NCI-H2227 (cell line): Measurements from ENCODE around the gene SLC47A2.
A peak's percentile ranks its signal among the peaks of the same experiment; 100 is the strongest.

Experiments used
- DNase-seq: peaks from one replicate; lab custom pipeline; 2025; ENCODE audit not compliant: unreplicated experiment; lab: John Stamatoyannopoulos, UW

Gene SLC47A2

GRCh38 chr17:19747829-19748806 lies 31.7 kb upstream of the SLC47A2 start, which contains the start of gene ALDH3A1:
Gene ALDH3A1 (minus strand): TSS chr17:19748298. CDS start chr17:19745129, 3,169 bp downstream.
- no peak for DNase-seq

- no peak for DNase-seq
Observed at GRCh38 chr17:19747159-19747719, 30.9 kb upstream of the SLC47A2 start.

DNA sequence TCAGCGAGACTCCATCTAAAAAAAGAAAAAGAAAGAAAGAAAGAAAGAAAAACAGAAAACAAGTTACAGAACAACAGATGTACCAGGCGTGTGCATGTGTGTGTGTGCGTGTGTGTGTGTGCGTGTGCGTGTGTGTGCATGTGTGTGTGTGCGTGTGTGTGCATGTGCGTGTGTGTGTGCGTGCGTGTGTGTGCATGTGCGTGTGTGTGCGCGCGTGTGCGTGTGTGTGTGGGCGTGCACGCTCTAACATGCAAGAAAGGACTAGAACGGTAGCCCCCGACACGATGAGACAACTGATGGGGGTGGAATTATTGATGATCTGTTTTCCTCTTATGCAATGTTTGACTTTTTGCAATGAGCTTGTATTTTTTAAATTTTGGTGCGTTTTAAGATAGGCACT lies 30.1 kb upstream of the SLC47A2 start:
- DNase-seq: no peak

DNA sequence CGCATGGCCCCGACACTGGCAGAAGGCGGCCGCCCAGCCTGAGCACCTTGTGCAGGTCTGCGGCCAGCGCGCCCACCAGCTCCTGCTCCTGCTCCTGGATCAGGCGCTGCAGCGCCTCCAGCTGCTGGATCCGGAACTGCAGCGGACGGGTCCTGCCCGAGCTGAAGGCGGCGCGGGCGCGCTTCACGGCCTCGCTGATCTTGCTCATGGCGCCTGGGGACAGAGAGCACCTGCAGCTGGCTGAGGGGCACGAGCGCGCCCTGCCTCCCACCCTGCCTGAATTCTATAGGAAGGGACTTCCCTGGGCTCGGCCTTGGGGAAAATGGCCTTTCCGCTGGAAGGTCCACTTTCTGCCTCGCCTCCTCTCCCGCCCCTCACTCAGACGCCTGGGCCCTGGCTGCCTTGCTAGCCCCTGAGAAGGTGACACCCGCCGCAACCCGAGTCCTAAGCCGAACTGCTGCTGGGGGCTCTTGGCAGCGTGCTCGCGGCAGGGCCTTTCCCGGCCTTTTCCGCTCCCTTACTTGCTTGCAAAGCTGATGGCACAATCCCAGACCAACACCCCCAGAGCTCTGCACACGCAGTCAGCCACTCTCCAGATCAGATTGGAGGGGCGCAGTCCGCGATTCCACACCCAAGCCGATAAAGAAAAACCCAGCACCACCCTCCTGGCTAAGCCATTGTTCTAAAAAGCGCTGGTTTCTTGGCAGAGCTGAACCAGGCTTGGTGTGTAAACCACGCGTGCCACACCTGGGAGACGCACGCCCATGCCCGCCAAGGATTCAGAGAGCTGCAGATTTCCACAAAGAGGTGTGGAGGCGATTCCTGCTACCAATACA lies 28.8 kb upstream of the SLC47A2 start:
- peak; percentile 88 for DNase-seq

GRCh38 chr17:19744492-19744891 lies 28.1 kb upstream of the SLC47A2 start:
- no peak for DNase-seq

GRCh38 chr17:19743101-19744100 lies 27.0 kb upstream of the SLC47A2 start:
- DNase-seq: no peak

DNA sequence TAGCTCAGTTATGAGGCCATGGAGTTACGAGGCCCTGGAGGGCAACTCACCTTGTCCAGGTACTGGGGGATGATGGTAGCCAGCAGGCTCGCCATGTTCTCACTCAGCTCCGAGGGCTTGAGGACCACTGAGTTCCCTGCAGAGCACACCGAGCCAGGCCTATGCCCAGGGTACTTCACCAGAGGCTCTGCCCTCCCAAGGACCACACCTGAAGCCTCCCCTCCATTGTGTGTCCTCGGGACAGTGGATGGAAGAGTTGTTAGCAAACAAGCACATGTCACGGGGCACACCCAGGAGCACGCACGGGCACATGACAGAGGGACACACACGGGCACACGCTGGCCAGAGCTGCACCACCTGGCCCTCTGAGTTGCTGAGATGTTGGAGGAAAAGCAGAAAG lies 26.1 kb upstream of the SLC47A2 start:
- DNase-seq: no peak

DNA sequence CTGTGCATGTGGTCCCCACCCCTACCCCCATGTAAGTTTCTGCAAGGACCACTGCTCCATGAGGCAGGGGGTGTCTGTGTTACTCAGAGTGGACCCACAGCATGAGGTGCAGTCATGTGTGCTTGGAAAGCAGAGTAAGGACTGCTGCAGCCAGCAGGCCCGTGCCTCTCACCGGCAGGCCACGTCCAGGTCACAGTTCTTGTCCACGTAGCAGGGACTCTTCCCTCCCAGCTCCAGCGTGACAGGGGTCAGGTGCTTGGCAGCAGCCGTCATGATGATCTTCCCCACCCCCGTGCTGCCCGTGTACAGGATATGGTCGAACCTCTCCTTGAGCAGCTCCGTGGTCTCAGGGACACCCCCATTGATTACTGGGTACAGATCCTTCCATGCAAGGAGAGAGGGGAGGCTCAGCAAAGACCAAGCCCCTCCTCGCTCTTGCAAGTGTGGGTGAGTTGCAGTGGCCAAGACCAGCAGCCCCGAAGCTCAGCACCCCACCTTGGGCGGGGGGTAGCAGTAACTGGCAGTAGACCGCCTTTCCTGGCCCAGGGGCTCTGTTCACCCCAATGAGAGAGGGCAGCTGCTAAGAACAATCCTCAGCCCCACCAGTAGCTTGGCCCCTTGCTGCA lies 25.6 kb upstream of the SLC47A2 start:
- no peak for DNase-seq

DNA sequence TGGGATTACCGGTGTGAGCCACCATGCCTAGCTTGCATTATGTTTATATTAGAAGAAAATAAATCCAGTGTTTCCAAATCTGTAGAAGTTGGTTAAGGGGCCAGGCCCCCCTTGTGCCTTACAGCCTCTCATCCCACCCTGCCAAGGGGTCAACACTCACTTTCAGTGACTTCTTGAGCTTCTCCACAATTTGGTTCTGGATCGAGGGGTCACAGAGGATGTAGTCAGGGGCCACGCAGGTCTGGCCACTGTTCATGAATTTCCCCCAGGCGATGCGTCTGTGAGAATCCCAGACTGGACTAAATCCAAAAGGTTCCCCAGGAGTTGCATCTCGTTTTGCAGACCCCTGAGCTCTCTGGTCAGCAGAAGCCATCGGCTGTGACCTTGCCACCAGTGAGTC lies 24.5 kb upstream of the SLC47A2 start:
- DNase-seq: no peak

GRCh38 chr17:19739241-19740201 lies 23.1 kb upstream of the SLC47A2 start:
- DNase-seq: no peak

GRCh38 chr17:19738757-19739156 lies 22.4 kb upstream of the SLC47A2 start:
- DNase-seq: no peak

DNA sequence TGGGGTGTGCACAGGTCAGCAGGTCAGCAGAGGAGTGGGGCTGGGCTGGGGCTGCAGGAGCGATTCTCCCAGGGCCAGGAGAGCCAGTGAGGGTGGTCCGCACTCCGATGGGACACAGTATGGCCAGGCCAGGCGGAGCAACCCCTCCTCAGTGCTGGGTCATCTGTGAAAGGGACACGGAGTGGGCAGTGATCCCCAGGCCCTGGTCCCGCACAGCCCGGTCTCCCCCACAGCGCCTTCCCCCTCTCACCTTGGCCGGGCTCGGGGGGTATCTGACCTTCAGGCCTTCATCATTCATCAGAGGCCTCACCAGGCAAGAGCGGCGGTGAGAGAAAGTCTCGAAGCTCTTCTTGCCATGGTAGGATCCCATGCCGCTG lies 21.7 kb upstream of the SLC47A2 start:
- no peak for DNase-seq

GRCh38 chr17:19737305-19738072 lies 21.1 kb upstream of the SLC47A2 start:
- no peak for DNase-seq

GRCh38 chr17:19736071-19736470 lies 19.7 kb upstream of the SLC47A2 start:
- no peak for DNase-seq

- DNase-seq: no peak
Observed at GRCh38 chr17:19733953-19734526, 17.7 kb upstream of the SLC47A2 start.

DNA sequence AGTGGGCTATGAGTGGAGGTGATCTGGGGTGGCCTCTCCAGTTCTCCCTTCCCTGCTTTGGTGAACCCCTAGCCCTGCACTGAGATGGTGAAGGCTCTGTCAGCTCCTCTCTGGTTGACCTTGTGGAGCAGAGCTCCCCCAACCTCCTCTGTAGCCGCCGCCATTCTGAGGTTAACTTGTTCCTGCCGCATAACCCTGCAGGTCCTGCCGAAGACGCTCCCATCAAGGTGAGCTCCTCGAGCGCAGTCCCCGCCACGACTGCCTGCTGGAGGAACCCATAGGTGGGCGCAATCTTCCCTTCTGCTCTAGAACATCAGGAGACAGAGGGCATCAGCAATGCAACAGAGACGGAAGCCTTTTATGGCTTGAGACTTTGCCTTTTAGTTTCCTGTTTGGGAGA lies 15.2 kb upstream of the SLC47A2 start:
- no peak for DNase-seq

GRCh38 chr17:19730843-19731242 lies 14.5 kb upstream of the SLC47A2 start:
- no peak for DNase-seq

GRCh38 chr17:19729900-19730299 lies 13.5 kb upstream of the SLC47A2 start:
- DNase-seq: no peak
